C4-2B (cell line): ENCODE data around the gene A4GALT.
"Not testable (repeated sequence)": the region's sequence is repeated elsewhere in the genome, so short reads cannot be mapped to it uniquely, and the experiment has no call there.

Experiments used
- H3K27ac ChIP-seq: fragments of 450-650 bp; 2 replicates; pipeline ENCODE4 v1.5.1; 2017
- CTCF ChIP-seq: fragments of 450-650 bp; conservative IDR thresholded peaks from 2 replicates; pipeline ENCODE4 v1.5.1; 2017; ENCODE audit warnings: mild to moderate bottlenecking
- ZFX ChIP-seq: fragments of 450-650 bp; IDR thresholded peaks from 2 replicates; pipeline ENCODE4 v1.6.1; 2017

The A4GALT gene

DNA sequence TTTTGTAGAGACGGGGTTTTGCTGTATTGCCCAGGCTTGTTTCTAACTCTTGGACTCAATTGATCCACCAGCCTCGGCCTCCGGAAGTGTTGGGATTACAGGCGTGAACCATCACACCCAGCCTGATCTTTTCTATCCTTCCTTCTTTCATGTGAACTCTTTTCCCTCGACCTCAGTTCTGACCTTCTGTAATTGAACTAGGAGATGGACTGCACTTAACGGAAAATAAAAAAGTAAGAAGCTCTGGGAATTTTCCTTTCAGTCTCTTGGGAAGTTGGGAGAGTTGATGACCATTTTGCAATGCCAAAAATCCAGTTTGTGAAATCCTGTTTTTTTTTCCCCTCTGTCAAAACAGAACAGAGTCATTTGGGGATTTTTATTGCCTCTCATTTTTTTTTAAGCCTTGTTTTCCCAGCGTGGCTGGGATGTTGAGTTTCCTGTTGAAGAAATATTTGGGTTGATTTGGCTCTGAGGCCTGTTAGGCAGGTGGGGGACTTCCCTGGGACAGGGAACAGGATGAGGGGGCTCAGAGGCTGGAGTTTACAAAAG, 44.5 kb downstream of the A4GALT start:
- no peak for TF ChIP-seq CTCF
- TF ChIP-seq ZFX = no peak

GRCh38 chr22:42673898-42674401, 46.7 kb downstream of the A4GALT start:
- TF ChIP-seq CTCF = no peak
- TF ChIP-seq ZFX = no peak
- H3K27ac ChIP-seq = no peak overlapping the region

More for the DNA sequence above, 44.5 kb downstream of the A4GALT start:
- no peak overlapping the region for H3K27ac ChIP-seq

GRCh38 chr22:42673071-42673470, 47.6 kb downstream of the A4GALT start:
- H3K27ac ChIP-seq = not testable (repeated sequence)

- H3K27ac ChIP-seq = no peak overlapping the region
- no peak for TF ChIP-seq CTCF
- TF ChIP-seq ZFX = no peak
Observed at GRCh38 chr22:42670921-42671709, 49.6 kb downstream of the A4GALT start.

- TF ChIP-seq ZFX (no peak), CTCF (no peak)
- H3K27ac ChIP-seq = no peak overlapping the region
Observed at GRCh38 chr22:42670046-42670445, 50.6 kb downstream of the A4GALT start.

DNA sequence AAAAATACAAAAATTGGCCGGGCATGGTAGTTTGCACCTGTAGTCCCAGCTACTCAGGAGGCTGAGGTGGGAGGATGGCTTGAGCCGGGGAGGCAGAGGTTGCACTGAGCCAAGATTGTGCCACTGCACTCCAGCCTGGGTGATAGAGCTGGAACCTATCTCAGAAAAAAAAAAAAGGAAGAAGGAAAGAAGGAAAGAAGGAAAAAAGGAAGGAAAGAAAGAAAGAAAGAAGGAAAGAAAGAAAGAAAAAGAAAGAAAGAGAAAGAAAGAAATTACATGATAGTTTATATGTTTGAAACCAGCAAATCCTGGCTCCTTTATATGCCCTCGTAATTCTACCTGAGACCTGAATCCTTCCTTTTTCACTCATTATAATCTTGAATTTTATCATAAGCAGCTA, 54.3 kb downstream of the A4GALT start:
- H3K27ac ChIP-seq = not testable (repeated sequence)

DNA sequence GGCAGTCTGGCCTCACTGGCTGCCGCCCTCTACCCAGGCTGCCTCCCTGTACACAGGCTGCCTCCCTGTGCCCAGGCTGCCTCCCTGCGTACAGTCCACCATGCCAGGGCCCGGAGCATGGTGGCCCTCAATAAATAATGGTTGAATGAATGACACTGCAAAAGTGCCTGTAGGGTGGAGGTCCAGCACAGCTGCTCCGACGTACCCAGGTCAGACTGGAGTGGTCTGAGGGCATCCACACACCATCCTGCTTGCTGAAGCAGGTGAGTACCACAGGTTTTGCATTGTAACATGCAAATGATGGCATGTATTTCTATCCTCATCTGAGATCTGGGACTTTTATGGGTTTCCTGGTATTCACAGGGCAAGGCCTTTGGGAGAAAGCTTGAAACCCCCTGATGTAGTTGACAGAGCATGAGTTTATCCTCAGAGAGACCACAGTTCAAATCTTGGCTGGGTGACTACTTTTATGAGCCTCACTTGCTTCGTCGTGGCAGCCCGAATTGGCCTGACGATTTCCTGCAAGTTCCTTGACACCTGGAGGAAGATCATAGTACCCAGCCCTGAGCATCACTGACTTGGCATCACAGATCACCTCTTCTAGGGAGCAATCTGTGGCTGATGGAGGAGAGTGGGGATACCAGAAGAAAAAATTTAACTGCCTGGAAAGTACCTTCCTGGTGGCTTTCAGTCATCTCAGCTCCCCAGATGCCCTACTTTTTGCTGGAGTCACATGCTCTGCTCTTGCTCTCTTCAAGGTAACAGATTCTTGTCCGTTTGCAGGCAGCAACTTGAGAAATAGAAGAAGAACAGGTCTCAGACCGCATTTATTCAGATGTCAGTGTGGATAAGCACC, 55.5 kb downstream of the A4GALT start:
- no peak overlapping the region for H3K27ac ChIP-seq

More for the DNA sequence above, 55.5 kb downstream of the A4GALT start:
- TF ChIP-seq CTCF (no peak), ZFX (no peak)
